ENCODE results near the gene SHISAL2B. TPM values are rescaled to one million over a fixed set of nuclear protein-coding genes. Genes with fewer than 3 reads are reported as not detected.
"Not testable (repeated sequence)": the region's sequence is repeated elsewhere in the genome, so short reads cannot be mapped to it uniquely, and the experiment has no call there.

Gene SHISAL2B
- total RNA-seq, 1 donor from 2014 or later, result 0.63 TPM

GRCh38 chr5:64685866-64686265 lies 4.4 kb upstream of the SHISAL2B start:
- H3K27me3 Mint-ChIP-seq, result peaks cover 44% of the 10 kb centered on the region
- no peaks in the 10 kb centered on the region for H3K4me1 Mint-ChIP-seq (ENCODE audit: unreplicated experiment)
- no peak overlapping the region for H3K4me3 Mint-ChIP-seq
- TF ChIP-seq CTCF (conservative IDR thresholded peaks at IDR 0.05), result no peak
- H3K9me3 Mint-ChIP-seq, result no peaks in the 10 kb centered on the region
- H3K27ac Mint-ChIP-seq, result no peak overlapping the region
- no peaks in the 10 kb centered on the region for H3K36me3 Mint-ChIP-seq
- DNase-seq (ENCODE audit: extremely low spot score, unreplicated experiment), result no peak

- DNase-seq (ENCODE audit: extremely low spot score, unreplicated experiment), result no peak
- no peaks in the 10 kb centered on the region for H3K4me1 Mint-ChIP-seq (ENCODE audit: unreplicated experiment)
- peaks cover 61% of the 10 kb centered on the region for H3K27me3 Mint-ChIP-seq
- H3K27ac Mint-ChIP-seq, result no peak overlapping the region
- no peak for TF ChIP-seq CTCF (conservative IDR thresholded peaks at IDR 0.05)
- no peaks in the 10 kb centered on the region for H3K9me3 Mint-ChIP-seq
- no peaks in the 10 kb centered on the region for H3K36me3 Mint-ChIP-seq
- no peak overlapping the region for H3K4me3 Mint-ChIP-seq
These were observed 1.9 kb upstream of the SHISAL2B start for GRCh38 chr5:64688391-64688790.

GRCh38 chr5:64688965-64689364 lies 1.3 kb upstream of the SHISAL2B start:
- Mint-ChIP-seq H3K9me3 (no peaks in the 10 kb centered on the region), H3K4me1 (ENCODE audit: unreplicated experiment) (no peaks in the 10 kb centered on the region), H3K27me3 (peaks cover 64% of the 10 kb centered on the region), H3K27ac (no peak overlapping the region), H3K4me3 (no peak overlapping the region), H3K36me3 (no peaks in the 10 kb centered on the region)
- TF ChIP-seq CTCF (conservative IDR thresholded peaks at IDR 0.05), result no peak
- DNase-seq (ENCODE audit: extremely low spot score, unreplicated experiment), result no peak

GRCh38 chr5:64690104-64690416 lies 243 bp upstream of the SHISAL2B start:
- no peak for TF ChIP-seq CTCF (conservative IDR thresholded peaks at IDR 0.05)
- H3K4me3 Mint-ChIP-seq, result peak overlapping the region; percentile 85
- no peak for DNase-seq (ENCODE audit: extremely low spot score, unreplicated experiment)
- no peaks in the 10 kb centered on the region for H3K9me3 Mint-ChIP-seq
- H3K27ac Mint-ChIP-seq, result no peak overlapping the region
- H3K27me3 Mint-ChIP-seq, result peaks cover 62% of the 10 kb centered on the region
- H3K36me3 Mint-ChIP-seq, result no peaks in the 10 kb centered on the region
- H3K4me1 Mint-ChIP-seq (ENCODE audit: unreplicated experiment), result no peaks in the 10 kb centered on the region

GRCh38 chr5:64691291-64691690 lies 988 bp downstream of the SHISAL2B start:
- DNase-seq (ENCODE audit: extremely low spot score, unreplicated experiment), result no peak
- H3K4me3 Mint-ChIP-seq, result peak overlapping the region; percentile 53
- no peak for TF ChIP-seq CTCF (conservative IDR thresholded peaks at IDR 0.05)
- H3K9me3 Mint-ChIP-seq, result no peaks in the 10 kb centered on the region
- H3K36me3 Mint-ChIP-seq, result no peaks in the 10 kb centered on the region
- no peak overlapping the region for H3K27ac Mint-ChIP-seq
- H3K4me1 Mint-ChIP-seq (ENCODE audit: unreplicated experiment), result no peaks in the 10 kb centered on the region
- H3K27me3 Mint-ChIP-seq, result peaks cover 60% of the 10 kb centered on the region

- Mint-ChIP-seq H3K27ac (no peak overlapping the region), H3K27me3 (peaks cover 40% of the 10 kb centered on the region), H3K4me3 (no peak overlapping the region), H3K4me1 (ENCODE audit: unreplicated experiment) (no peaks in the 10 kb centered on the region), H3K9me3 (peaks cover 11% of the 10 kb centered on the region), H3K36me3 (no peaks in the 10 kb centered on the region)
- DNase-seq (ENCODE audit: extremely low spot score, unreplicated experiment), result no peak
- no peak for TF ChIP-seq CTCF (conservative IDR thresholded peaks at IDR 0.05)
These were observed 3.3 kb downstream of the SHISAL2B start for GRCh38 chr5:64693636-64694035.

GRCh38 chr5:64696414-64696813 lies 6.1 kb downstream of the SHISAL2B start:
- not testable (repeated sequence) for H3K36me3 Mint-ChIP-seq; DNase-seq (ENCODE audit: extremely low spot score, unreplicated experiment); H3K4me3 Mint-ChIP-seq; H3K27ac Mint-ChIP-seq; H3K4me1 Mint-ChIP-seq (ENCODE audit: unreplicated experiment)
- peaks cover 12% of the 10 kb centered on the region for H3K9me3 Mint-ChIP-seq
- peaks cover 18% of the 10 kb centered on the region for H3K27me3 Mint-ChIP-seq

Data from type B pancreatic cell (in vitro differentiated cells).